HG02885 (cell line): ENCODE measurements around the gene ENPP5.

Source experiments
- ATAC-seq: cut with Tn5 transposase; IDR thresholded peaks from one replicate; pipeline ENCODE4 v1.9.1; 2021; ENCODE audit warnings: mild to moderate bottlenecking; ENCODE audit not compliant: unreplicated experiment, poor library complexity

The ENPP5 gene, protein sequence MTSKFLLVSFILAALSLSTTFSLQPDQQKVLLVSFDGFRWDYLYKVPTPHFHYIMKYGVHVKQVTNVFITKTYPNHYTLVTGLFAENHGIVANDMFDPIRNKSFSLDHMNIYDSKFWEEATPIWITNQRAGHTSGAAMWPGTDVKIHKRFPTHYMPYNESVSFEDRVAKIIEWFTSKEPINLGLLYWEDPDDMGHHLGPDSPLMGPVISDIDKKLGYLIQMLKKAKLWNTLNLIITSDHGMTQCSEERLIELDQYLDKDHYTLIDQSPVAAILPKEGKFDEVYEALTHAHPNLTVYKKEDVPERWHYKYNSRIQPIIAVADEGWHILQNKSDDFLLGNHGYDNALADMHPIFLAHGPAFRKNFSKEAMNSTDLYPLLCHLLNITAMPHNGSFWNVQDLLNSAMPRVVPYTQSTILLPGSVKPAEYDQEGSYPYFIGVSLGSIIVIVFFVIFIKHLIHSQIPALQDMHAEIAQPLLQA

DNA sequence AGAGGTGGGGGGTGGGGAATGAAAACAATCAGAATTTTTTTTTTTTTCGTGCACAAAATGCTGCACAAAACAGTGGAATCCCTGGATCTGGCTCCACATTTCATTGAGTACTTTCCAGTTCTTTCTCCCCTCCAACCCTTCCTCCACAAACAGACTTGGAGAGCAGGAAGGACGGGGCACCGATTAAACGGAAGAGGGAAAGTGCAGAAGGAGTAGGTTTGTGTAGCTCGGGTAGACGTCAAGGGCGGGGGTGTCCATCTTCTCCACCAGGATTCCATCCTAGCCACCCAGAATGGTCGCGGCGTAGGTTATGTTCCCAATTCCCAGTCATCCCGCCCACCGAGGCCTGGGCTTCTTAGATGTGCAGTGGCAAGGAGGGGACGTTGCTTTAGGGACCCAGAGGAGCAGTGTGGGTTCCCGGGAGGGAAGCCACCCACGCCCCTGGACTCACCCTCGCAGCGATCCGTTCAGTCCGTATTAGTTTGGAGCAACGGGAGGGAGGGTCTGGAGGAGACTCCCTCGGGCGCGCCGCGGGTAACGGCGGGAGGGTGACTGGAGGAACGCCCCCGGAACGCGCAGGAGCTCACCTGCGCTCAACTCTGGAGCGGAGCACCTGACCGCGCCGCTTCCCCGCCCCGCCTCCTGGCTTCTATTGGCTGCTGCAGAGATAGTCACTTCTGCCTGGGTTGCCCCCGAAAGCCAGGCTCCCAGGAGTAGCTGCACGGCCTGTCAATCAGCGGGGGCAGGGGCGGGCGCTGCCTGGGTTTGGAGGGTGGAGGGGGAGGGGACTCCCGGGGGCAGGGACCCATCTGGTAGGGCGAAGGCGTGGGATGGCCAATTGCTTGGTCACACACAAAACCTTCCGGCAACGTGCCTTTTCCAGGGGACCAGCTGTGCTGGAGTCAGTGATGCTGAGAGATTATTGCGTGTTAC, at the start of gene ENPP5:
Gene ENPP5, minus strand, starts transcription at position 624 of the 933 bp plus-strand sequence. CDS start 2,718 bp downstream, outside the sequence.
- peak; percentile 84 for ATAC-seq

DNA sequence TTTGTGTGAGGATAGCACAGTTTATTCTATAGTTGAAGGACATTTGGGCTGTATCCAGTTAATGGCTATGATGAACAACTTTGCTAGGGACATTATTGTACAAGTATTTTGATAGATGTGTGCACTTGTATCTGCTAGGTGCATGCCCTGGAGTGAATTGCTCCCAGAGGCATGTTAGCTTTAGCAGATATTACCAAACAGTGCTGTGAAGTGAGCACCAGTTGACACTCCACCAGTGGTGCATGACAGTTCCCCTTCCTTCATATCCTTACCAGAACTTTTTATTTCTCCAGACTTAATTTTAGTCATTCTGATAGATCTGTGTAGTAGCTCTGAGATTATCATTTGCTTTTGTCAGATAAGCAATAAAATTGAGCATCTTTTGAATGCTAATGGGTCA, 48.9 kb upstream of the ENPP5 start:
- no peak for ATAC-seq

GRCh38 chr6:46218457-46218856, 47.7 kb upstream of the ENPP5 start:
- ATAC-seq, result no peak

GRCh38 chr6:46217671-46218131, 46.9 kb upstream of the ENPP5 start:
- peak; percentile 68 for ATAC-seq

GRCh38 chr6:46216879-46217278, 46.1 kb upstream of the ENPP5 start:
- no peak for ATAC-seq

GRCh38 chr6:46215777-46216176, 45.0 kb upstream of the ENPP5 start:
- no peak for ATAC-seq

- ATAC-seq, result no peak
These were observed 44.4 kb upstream of the ENPP5 start for GRCh38 chr6:46215213-46215612.

DNA sequence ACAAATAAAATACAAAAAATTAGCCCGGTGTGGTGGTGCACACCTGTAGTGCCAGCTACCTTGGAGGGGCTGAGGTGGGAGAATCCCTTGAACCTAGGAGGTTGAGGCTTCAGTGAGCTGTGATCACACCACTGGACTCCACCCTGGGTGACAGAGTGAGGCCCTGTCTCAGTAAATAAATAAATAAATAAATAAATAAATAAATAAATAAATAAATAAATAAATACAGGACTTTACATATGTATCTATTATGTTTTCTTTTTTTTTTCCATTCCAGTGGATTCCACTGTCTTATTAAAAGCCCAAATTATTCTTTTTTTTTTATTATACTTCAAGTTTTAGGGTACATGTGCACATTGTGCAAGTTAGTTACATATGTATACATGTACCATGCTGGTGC, 41.1 kb upstream of the ENPP5 start:
- no peak for ATAC-seq

DNA sequence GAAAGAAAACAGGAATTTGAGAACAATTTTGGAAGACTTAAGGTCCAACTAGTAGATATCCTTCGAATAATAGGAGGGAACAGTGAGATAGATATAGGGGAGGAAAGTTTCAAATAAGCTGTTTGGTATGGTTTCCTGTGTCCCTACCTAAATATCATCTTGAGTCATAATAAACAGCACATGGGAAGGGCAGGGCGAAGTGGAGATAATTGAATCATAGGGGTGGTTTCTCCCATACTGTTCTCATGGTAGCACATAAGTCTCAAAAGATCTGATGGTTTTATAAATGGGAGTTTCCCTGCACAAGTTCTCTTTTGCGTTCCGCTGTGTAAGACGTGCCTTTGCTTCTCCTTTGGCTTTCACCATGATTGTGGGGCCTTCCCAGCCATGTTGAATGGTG, 39.5 kb upstream of the ENPP5 start:
- ATAC-seq, result no peak

- ATAC-seq, result no peak
These were observed 37.5 kb upstream of the ENPP5 start for GRCh38 chr6:46208303-46208702.

DNA sequence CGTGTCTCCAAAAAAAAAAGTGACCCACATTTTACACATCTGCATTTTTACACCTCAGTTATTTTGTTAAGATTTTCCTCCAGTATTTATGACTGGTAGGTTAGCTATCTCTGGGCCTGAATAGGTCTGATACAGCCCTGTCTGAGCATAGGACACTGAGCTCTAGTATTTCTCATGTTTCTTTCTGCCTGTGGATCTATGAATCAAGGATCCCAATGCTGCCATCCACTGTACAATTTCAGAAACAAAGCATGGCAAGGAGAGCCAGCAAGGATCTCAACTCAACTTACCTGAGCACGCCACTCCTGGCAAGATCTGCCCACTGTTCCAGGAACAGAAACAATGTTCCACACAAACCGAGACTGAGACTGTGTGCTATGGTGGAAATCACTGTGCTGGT, 36.4 kb upstream of the ENPP5 start:
- ATAC-seq, result no peak

GRCh38 chr6:46204880-46205650, 34.3 kb upstream of the ENPP5 start:
- ATAC-seq, result no peak

DNA sequence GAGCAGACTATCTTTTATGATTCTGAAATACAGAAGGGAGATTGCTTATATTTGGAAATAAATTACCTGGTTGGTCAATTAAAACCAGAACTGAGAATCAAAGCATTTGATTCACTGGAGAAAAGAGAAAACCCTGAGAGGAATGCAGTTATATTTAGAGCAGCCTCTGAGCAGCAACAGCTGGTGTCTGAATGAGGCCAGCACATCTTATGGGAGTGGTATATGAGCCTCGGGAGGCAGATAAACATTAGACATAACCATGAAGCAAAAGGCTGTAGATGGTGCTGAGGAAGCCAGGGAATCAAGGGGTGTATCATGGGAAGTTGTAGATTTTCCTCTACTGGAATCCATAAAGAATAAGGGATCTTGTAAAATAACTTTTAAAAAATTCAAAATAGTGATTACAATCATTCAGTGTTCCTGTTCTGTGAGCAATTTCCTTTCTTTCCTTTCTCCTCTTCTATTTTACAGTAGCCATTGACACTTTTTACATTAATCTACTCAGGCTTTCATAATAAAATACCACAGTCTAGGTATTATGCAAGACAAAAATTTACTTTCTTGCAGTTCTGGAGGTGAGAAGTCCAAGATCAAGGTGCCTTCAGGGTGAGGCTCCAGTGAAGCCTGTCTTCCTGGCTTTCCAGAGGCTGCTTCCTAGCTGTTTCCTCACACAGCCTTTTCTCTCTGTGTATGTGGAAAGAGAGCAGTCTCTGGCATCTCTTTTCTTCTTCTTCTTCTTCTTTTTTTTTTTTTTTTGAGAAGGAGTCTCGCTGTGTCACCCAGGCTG, 32.8 kb upstream of the ENPP5 start:
- no peak for ATAC-seq

DNA sequence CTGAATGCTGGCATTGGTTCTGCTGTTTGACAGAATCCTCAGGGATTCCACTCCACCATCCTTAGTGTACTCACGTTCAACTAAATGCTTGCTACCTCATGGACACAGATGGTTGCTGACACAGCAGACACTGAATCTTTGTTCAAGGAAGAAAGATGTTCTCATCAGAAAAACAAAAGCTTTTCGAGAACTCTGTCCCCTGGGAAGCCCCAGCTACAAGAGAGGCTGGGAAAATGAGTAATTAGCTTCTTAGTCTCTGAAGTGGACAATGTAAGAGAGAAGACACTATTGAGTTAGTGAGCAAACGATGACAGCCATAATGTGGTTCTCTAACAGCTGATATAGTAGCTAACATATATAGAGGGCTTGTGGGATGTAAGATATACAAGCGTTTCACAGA, 30.9 kb upstream of the ENPP5 start:
- ATAC-seq, result no peak

- ATAC-seq, result no peak
These were observed 28.6 kb upstream of the ENPP5 start for GRCh38 chr6:46199387-46199786.

- ATAC-seq, result no peak
These were observed 21.2 kb upstream of the ENPP5 start for GRCh38 chr6:46191961-46192360.

DNA sequence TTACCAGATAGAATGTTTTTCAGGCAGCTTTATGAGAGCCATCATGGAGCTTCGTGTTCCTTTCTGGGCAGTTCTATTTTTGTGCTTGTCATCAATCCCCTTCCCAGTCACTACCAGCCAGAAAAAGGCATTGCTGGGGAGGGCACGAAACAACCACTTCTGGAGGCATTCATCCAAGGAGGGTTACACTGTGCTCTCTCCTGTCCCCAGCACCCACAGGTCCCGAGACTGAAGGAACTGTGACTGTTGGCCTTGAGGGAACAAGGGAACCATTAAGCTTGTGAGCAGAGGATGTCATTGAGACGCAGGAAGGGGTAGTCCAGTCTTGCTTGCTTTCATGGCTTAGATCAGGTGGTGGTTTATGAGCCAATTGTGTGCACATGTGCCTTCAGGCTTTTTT, 20.1 kb upstream of the ENPP5 start:
- no peak for ATAC-seq

- ATAC-seq, result no peak
These were observed 18.9 kb upstream of the ENPP5 start for GRCh38 chr6:46189726-46190125.

DNA sequence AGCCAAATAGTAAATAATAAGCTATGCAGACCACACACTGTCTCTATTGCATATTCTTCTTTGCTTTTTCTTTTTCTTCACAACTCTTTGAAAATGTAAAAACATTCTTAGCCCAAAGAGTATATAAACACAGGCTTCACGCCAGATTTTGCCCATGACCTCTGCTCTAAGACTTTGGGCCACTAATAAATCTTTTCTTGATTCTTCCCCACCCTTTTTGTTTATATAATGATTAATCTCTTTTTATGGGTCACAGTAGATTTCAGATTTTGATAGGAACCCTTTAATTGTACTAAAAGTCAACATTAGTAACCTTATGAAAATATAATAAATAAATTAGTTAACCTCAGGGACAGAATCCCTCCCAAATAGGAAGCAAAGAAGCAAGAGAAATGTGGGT, 15.8 kb upstream of the ENPP5 start:
- ATAC-seq, result no peak

DNA sequence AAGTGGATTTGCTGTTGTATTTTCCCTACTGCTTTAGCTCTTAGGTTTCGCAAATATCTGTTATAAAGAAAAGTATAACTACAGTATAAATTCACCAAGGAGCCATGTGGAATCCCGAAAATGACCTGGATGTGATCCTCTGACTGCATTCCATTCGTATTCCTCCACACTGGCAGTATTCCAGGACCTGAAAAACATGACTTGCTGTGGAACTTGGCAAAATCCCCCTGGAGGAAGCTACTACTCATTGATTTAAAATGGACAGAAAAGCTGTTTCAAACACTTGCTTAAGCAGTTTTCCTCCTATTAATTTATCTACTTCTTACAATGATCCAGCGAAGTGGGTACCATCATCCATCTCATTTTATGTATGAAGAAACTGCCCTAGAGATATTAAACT, 13.3 kb upstream of the ENPP5 start:
- no peak for ATAC-seq
